Prostate gland (tissue), 2 donors: Measurements from ENCODE around the gene LEPR. TPM values are rescaled to one million over a fixed set of nuclear protein-coding genes. Genes with fewer than 3 reads are reported as not detected.

Experiments
- DNase-seq: peaks from one replicate; pipeline ENCODE4 v3.0.0-alpha.2; 2019; ENCODE audit warnings: low spot score
- H3K27ac ChIP-seq, 2 donors: fragments of 200-600 bp; sonication (generic); 2 replicates each; pipeline ENCODE4 v1.5.1; 2017 to 2019
- H3K27me3 ChIP-seq: fragments of 200-600 bp; sonication (generic); replicated peaks from 2 replicates; pipeline ENCODE4 v1.5.1; 2019; ENCODE audit not compliant: insufficient read depth
- H3K36me3 ChIP-seq, 2 donors: fragments of 200-600 bp; sonication (generic); 1 replicate in 1 of 2; 2 replicates in 1 of 2; pipeline versions ENCODE4 v1.5.1 to v1.8.1; 2017 to 2019
- H3K4me1 ChIP-seq: fragments of 200-600 bp; sonication (generic); replicated peaks from 2 replicates; pipeline ENCODE4 v1.5.1; 2019
- H3K4me3 ChIP-seq, 2 donors: fragments of 200-600 bp; sonication (generic); 2 replicates each; pipeline ENCODE4 v1.5.1; 2017 to 2019
- H3K9me3 ChIP-seq: fragments of 200-600 bp; sonication (generic); 2 replicates; pipeline ENCODE4 v1.5.1; 2017
- CTCF ChIP-seq, 4 experiments: fragments of 200-600 bp in 2 of 4; fragments of 450-650 bp in 2 of 4; sonication (generic) in 2 of 4; IDR thresholded peaks; 1 replicate in 3 of 4; 2 replicates in 1 of 4; pipeline ENCODE4 v1.5.1; 2016 to 2019; ENCODE audit warnings: antibody characterized with exemption in 4 of 4, mild to moderate bottlenecking in 2 of 4, moderate library complexity in 2 of 4
- POLR2A ChIP-seq: fragments of 450-650 bp; IDR thresholded peaks from one replicate; pipeline ENCODE4 v1.6.1; 2016; ENCODE audit warnings: antibody characterized with exemption, mild to moderate bottlenecking
- POLR2AphosphoS5 ChIP-seq: sonication (generic); formaldehyde crosslinking; IDR thresholded peaks from one replicate; pipeline ENCODE4 v1.6.1; 2017; ENCODE audit warnings: antibody characterized with exemption
- WGBS: methylation state at CpG from one replicate; pipeline ENCODE4 v1.1.5; 2018; 5-methylcytosine and 5-hydroxymethylcytosine counted together
- intact Hi-C: fragments of 100-400 bp; cut with DNase I; formaldehyde crosslinking; loops from one replicate; pipeline ENCODE4 v1.14.2; 2022
- total RNA-seq, 2 donors: library from RNA; depleted of rRNA; stranded (reverse); fragments of >200 nt; gene quantifications; one replicate each; pipeline ENCODE4 v1.1.0, GENCODE V29; 2016

The LEPR gene
- total RNA-seq, 2 donors from 2014 or later, result 5.6 to 13.9 TPM

DNA sequence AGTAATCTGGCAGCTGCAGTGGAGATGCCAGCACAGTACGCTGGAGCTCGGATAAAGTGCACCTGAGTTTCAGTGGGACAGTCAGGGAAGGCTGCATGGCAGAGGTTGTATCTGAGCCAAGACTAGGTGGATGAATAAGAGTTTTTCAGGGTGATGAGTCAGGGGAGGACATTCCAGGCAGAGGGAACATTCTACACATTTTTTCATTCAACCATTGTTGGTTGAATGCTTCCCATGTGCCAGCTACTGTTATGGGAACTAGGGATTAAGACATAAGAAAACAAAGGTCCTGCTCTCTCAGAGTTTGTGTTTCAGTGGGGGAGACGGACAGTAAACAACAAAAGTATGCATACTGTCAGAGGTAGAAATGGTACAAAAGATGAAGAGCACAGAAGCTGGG is 5.2 kb downstream of the LEPR start:
- WGBS, result 89% methylated on average over 3 of the region's 3 CpGs
- Histone ChIP-seq H3K9me3 (no peaks in the 10 kb centered on the region), H3K4me1 (no peaks in the 10 kb centered on the region), H3K4me3 (no peak overlapping the region), H3K36me3 (peaks cover 3 to 7% of the 10 kb centered on the region in 2 donors), H3K27ac (no peak overlapping the region), H3K27me3 (no peaks in the 10 kb centered on the region)
- no peak for DNase-seq
- no peak for TF ChIP-seq CTCF (IDR thresholded peaks at IDR 0.05)
- no peak for TF ChIP-seq POLR2AphosphoS5
- no peak for TF ChIP-seq POLR2A
- intact Hi-C loops, result loop anchor here (10.0 kb wide), 1 partner anchor 361 kb away; no protein-coding TSS in a partner anchor

DNA sequence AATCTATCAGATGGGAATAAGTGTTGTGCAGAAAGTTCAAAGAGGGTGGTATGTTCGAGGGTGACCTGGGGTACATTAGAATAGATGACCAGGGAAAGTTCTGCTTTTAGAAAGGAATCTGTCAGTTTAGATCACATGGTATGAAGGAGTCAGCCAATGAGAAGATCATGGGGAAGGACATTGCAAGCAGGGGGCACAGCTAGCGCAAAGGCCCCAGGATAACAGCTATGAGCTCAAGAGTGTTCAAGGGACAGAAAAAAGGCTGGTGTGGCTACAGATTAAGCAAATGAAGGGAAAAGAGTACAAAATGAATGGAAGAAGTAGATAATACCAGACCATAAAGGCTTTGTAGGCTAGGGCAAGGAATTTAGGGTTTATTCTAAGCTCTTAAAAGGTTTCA is 8.6 kb downstream of the LEPR start:
- WGBS, result 94% methylated on average over 2 of the region's 2 CpGs
- no peak overlapping the region for H3K4me3 ChIP-seq
- H3K4me1 ChIP-seq, result no peaks in the 10 kb centered on the region
- H3K27ac ChIP-seq, result no peak overlapping the region
- no peak for TF ChIP-seq CTCF (IDR thresholded peaks at IDR 0.05)
- no peak for TF ChIP-seq POLR2A
- TF ChIP-seq POLR2AphosphoS5, result no peak
- no peaks in the 10 kb centered on the region for H3K9me3 ChIP-seq
- DNase-seq, result no peak
- no peaks in the 10 kb centered on the region for H3K27me3 ChIP-seq
- H3K36me3 ChIP-seq, result peaks cover 3 to 7% of the 10 kb centered on the region in 2 donors
- intact Hi-C loops, result loop anchor here (10.0 kb wide), 1 partner anchor 364 kb away; no protein-coding TSS in a partner anchor

GRCh38 chr1:65429806-65430205 is 9.3 kb downstream of the LEPR start:
- WGBS, result 58% methylated on average over 7 of the region's 7 CpGs
- H3K36me3 ChIP-seq, result peaks cover 3 to 7% of the 10 kb centered on the region in 2 donors
- intact Hi-C loops, result loop anchor here (5.0 to 10.0 kb wide), 2 partner anchors 257 to 365 kb away; no protein-coding TSS in a partner anchor

GRCh38 chr1:65431111-65431705 is 10.7 kb downstream of the LEPR start:
- Histone ChIP-seq H3K4me3 (no peak overlapping the region), H3K9me3 (no peaks in the 10 kb centered on the region), H3K4me1 (no peaks in the 10 kb centered on the region), H3K36me3 (no peaks in the 10 kb centered on the region), H3K27me3 (no peaks in the 10 kb centered on the region), H3K27ac (no peak overlapping the region)
- TF ChIP-seq CTCF (IDR thresholded peaks at IDR 0.05) (peak; percentile 11 to 64 (median 60)), POLR2A (no peak), POLR2AphosphoS5 (no peak)
- no peak for DNase-seq
- WGBS, result 61% methylated on average over 1 of the region's 1 CpG
- intact Hi-C loops, result loop anchor here (5.0 kb wide), 1 partner anchor 256 kb away; no protein-coding TSS in a partner anchor

More at GRCh38 chr1:65429806-65430205, 9.3 kb downstream of the LEPR start:
- H3K9me3 ChIP-seq, result no peaks in the 10 kb centered on the region
- H3K4me3 ChIP-seq, result no peak overlapping the region
- H3K4me1 ChIP-seq, result no peaks in the 10 kb centered on the region
- TF ChIP-seq POLR2AphosphoS5 (peak; percentile 7), POLR2A (no peak)
- DNase-seq, result no peak
- H3K27ac ChIP-seq, result no peak overlapping the region
- H3K27me3 ChIP-seq, result no peaks in the 10 kb centered on the region

DNA sequence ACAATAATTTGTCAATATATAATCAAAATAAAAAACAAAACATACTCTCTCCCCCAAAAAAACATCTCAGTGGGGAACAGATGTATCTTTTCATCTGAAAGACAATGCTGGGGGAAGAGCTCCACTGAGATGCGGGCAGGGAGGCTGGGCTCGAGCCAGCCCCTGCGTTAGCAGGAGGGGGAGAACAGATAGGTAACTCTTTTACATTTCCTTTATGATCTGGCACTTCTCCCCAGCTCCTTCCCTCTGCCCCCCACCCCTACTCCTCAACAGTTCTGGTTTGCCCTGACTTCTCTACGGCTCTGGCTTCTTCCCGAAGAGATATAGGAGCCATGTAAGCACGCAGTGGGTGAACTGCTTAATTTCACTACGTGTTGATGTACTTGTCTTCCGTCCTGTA is 12.4 kb downstream of the LEPR start:
- intact Hi-C loops, result loop anchor here (5.0 kb wide), 1 partner anchor 254 kb away; no protein-coding TSS in a partner anchor
- DNase-seq, result no peak
- no peak overlapping the region for H3K27ac ChIP-seq
- no peaks in the 10 kb centered on the region for H3K4me1 ChIP-seq
- TF ChIP-seq POLR2A (no peak), POLR2AphosphoS5 (no peak), CTCF (IDR thresholded peaks at IDR 0.05) (no peak)
- H3K9me3 ChIP-seq, result no peaks in the 10 kb centered on the region
- H3K27me3 ChIP-seq, result no peaks in the 10 kb centered on the region
- no peaks in the 10 kb centered on the region for H3K36me3 ChIP-seq
- WGBS, result 76% methylated on average over 8 of the region's 8 CpGs
- H3K4me3 ChIP-seq, result no peak overlapping the region
